PFSK-1 (cell line): ENCODE measurements around the gene HOXA9.

ENCODE experiments used
- POLR2AphosphoS5 ChIP-seq: IDR thresholded peaks from 2 replicates; pipeline ENCODE4 v1.6.1; 2012; ENCODE audit warnings: low read depth, mild to moderate bottlenecking, control low read depth, low read length, moderate library complexity
- TF ChIP-seq, protein P1 (sequence below), 2 experiments: IDR thresholded peaks; 2 replicates each; pipeline versions ENCODE4 v1.6.1 to v1.8.0; 2011 to 2012; ENCODE audit warnings: low read depth in 2 of 2, low read length in 2 of 2, control low read depth in 1 of 2, inconsistent platforms in 1 of 2, mild to moderate bottlenecking in 1 of 2, moderate library complexity in 1 of 2; ENCODE audit not compliant: insufficient read depth in 1 of 2

GRCh38 chr7:27194002-27194352 lies 28.6 kb upstream of the HOXA9 start:
- TF ChIP-seq, protein P1, sequence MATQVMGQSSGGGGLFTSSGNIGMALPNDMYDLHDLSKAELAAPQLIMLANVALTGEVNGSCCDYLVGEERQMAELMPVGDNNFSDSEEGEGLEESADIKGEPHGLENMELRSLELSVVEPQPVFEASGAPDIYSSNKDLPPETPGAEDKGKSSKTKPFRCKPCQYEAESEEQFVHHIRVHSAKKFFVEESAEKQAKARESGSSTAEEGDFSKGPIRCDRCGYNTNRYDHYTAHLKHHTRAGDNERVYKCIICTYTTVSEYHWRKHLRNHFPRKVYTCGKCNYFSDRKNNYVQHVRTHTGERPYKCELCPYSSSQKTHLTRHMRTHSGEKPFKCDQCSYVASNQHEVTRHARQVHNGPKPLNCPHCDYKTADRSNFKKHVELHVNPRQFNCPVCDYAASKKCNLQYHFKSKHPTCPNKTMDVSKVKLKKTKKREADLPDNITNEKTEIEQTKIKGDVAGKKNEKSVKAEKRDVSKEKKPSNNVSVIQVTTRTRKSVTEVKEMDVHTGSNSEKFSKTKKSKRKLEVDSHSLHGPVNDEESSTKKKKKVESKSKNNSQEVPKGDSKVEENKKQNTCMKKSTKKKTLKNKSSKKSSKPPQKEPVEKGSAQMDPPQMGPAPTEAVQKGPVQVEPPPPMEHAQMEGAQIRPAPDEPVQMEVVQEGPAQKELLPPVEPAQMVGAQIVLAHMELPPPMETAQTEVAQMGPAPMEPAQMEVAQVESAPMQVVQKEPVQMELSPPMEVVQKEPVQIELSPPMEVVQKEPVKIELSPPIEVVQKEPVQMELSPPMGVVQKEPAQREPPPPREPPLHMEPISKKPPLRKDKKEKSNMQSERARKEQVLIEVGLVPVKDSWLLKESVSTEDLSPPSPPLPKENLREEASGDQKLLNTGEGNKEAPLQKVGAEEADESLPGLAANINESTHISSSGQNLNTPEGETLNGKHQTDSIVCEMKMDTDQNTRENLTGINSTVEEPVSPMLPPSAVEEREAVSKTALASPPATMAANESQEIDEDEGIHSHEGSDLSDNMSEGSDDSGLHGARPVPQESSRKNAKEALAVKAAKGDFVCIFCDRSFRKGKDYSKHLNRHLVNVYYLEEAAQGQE (IDR thresholded peaks at IDR 0.05; ENCODE audit: insufficient read depth in 1 of 2, low read depth in 2 of 2, low read length in 2 of 2), result no peak
- no peak for TF ChIP-seq POLR2AphosphoS5
